HepG2 (cell line): ENCODE data around the gene KIAA0232. TPM values are rescaled to one million over a fixed set of nuclear protein-coding genes. Genes with fewer than 3 reads are reported as not detected.

Source experiments
- DR1 ChIP-seq: sonication (generic); formaldehyde crosslinking; IDR thresholded peaks from 2 replicates; pipeline ENCODE4 v1.8.0; 2021; ENCODE audit warnings: mild to moderate bottlenecking, missing genetic modification reagents, inconsistent platforms
- GLI4 ChIP-seq: sonication (generic); formaldehyde crosslinking; IDR thresholded peaks from 2 replicates; pipeline ENCODE4 v1.5.1; 2020; ENCODE audit warnings: missing genetic modification reagents, mild to moderate bottlenecking, moderate library complexity, borderline replicate concordance
- HMG20A ChIP-seq: IDR thresholded peaks from 2 replicates; pipeline ENCODE4 v1.6.1; 2016; ENCODE audit warnings: borderline replicate concordance
- IRF9 ChIP-seq: sonication (generic); formaldehyde crosslinking; IDR thresholded peaks from 2 replicates; pipeline ENCODE4 v1.8.0; 2022; ENCODE audit warnings: missing genetic modification reagents, mild to moderate bottlenecking, borderline replicate concordance
- PAX8 ChIP-seq: sonication (generic); formaldehyde crosslinking; IDR thresholded peaks from 2 replicates; pipeline ENCODE4 v1.8.0; 2022; ENCODE audit warnings: mild to moderate bottlenecking, missing genetic modification reagents, borderline replicate concordance
- TOPORS ChIP-seq: sonication (generic); formaldehyde crosslinking; IDR thresholded peaks from 2 replicates; pipeline ENCODE4 v1.8.0; 2023; ENCODE audit warnings: mild to moderate bottlenecking, missing genetic modification reagents
- ZNF232 ChIP-seq: sonication (generic); formaldehyde crosslinking; IDR thresholded peaks from 2 replicates; pipeline ENCODE4 v1.4.0; 2020; ENCODE audit warnings: missing genetic modification reagents, borderline replicate concordance
- ZNF333 ChIP-seq: sonication (generic); formaldehyde crosslinking; IDR thresholded peaks from 2 replicates; pipeline ENCODE4 v1.4.0; 2020; ENCODE audit warnings: mild to moderate bottlenecking, missing genetic modification reagents, borderline replicate concordance
- ZNF549 ChIP-seq: sonication (generic); formaldehyde crosslinking; IDR thresholded peaks from 2 replicates; pipeline ENCODE4 v1.5.0; 2020; ENCODE audit warnings: missing genetic modification reagents
- ZNF709 ChIP-seq: sonication (generic); formaldehyde crosslinking; IDR thresholded peaks from 2 replicates; pipeline ENCODE4 v1.5.0; 2020; ENCODE audit warnings: mild to moderate bottlenecking, missing genetic modification reagents
- ZSCAN25 ChIP-seq: sonication (generic); formaldehyde crosslinking; IDR thresholded peaks from 2 replicates; pipeline ENCODE4 v1.8.0; 2022; ENCODE audit warnings: mild to moderate bottlenecking, missing genetic modification reagents
- ZZZ3 ChIP-seq: sonication (generic); formaldehyde crosslinking; IDR thresholded peaks from 2 replicates; pipeline ENCODE4 v1.4.0; 2020; ENCODE audit warnings: missing genetic modification reagents, mild to moderate bottlenecking, borderline replicate concordance
- polyA plus RNA-seq, 8 experiments: library from polyadenylated mRNA; depleted of rRNA in 3 of 8; stranded (reverse) in 7 of 8; unstranded in 1 of 8; fragments of >200 nt; fragmentation: Illumina TruSeq in 4 of 8; extraction: Trizol in 4 of 8; gene quantifications; 2 replicates each; pipeline versions ENCODE4 v1.2.1 to v1.2.3, GENCODE V29; 2011 to 2016; ENCODE audit warnings: low read depth in 4 of 8, missing spikeins in 1 of 8, mixed read lengths in 1 of 8; ENCODE audit not compliant: insufficient read depth in 1 of 8
- total RNA-seq, 5 experiments: library from RNA; depleted of rRNA; stranded (reverse); fragments of >200 nt; fragmentation: Illumina TruSeq; extraction: Trizol; gene quantifications; 2 replicates each; pipeline ENCODE4 v1.2.3, GENCODE V29; 2016; ENCODE audit warnings: low read depth in 1 of 5
- TF ChIP-seq, protein P1 (sequence below): sonication (generic); formaldehyde crosslinking; IDR thresholded peaks from 2 replicates; pipeline ENCODE4 v1.4.0; 2020; ENCODE audit warnings: missing genetic modification reagents, borderline replicate concordance
- TF ChIP-seq, protein P2 (sequence below): sonication (generic); formaldehyde crosslinking; IDR thresholded peaks from 2 replicates; pipeline ENCODE4 v1.5.1; 2020; ENCODE audit warnings: mild to moderate bottlenecking, missing genetic modification reagents, borderline replicate concordance
- TF ChIP-seq, protein P3 (sequence below): sonication (generic); formaldehyde crosslinking; IDR thresholded peaks from 2 replicates; pipeline ENCODE4 v1.5.0; 2020; ENCODE audit warnings: missing genetic modification reagents
- TF ChIP-seq, protein P4 (sequence below): sonication (generic); formaldehyde crosslinking; IDR thresholded peaks from 2 replicates; pipeline ENCODE4 v1.4.0; 2020; ENCODE audit warnings: missing genetic modification reagents

KIAA0232 gene
- total and polyA plus RNA-seq, 2 of the 13 experiments (the other 11 are each of a cell fraction or from before 2014, with no cell fraction given), result 7.8 to 17.1 TPM

DNA sequence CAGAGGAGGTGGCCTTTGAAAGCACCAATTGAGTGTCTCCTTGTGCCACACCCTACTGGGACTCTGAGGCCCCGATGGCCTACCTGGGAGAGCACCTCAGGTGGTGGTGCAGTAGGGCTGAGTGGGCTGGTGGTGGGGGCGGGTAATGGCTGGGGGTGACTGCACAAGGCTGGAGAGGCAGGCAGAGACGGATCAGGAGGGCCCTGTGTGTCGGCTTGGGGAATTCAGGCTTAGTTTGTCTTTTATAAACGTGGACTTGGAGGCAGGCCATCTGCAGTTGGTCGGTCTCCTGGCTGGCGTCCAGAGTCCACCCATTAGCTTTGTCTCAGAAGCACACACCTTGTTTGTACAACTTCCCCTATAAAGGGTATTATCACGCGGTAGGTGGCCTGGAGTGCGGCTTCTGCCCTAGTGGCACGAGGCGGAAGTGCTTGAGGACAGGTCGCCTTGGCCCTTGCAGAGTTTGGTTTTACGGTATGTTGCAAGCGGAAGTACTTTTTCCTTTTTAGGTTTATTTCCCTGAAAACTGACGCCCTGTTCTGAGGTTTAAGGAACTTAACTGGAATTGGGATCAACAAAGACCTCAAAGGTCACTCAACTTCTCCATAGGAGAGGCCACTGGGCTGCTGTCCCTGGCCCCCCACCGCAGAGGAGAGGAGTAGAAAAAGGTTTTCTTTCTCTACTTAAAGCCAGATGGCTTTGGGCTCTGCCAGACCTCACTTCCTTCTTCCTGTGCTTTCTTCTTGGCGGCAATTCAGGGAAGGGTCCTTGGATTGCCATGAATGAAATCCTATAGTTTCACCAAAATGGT, 135.1 kb downstream of the KIAA0232 start (continued):
- TF ChIP-seq GLI4 (CRISPR knock-in tag), result 0 out of 2 replicates have a peak, but pooled peaks have one; percentile 46
- TF ChIP-seq ZSCAN25 (CRISPR knock-in tag), result peak; percentile 87; the same call in 1 of the 2 replicates
- 0 out of 2 replicates have a peak, but pooled peaks have one; percentile 83 for TF ChIP-seq TOPORS (CRISPR knock-in tag)
- no peak for TF ChIP-seq IRF9 (CRISPR knock-in tag)
- TF ChIP-seq, protein P1, sequence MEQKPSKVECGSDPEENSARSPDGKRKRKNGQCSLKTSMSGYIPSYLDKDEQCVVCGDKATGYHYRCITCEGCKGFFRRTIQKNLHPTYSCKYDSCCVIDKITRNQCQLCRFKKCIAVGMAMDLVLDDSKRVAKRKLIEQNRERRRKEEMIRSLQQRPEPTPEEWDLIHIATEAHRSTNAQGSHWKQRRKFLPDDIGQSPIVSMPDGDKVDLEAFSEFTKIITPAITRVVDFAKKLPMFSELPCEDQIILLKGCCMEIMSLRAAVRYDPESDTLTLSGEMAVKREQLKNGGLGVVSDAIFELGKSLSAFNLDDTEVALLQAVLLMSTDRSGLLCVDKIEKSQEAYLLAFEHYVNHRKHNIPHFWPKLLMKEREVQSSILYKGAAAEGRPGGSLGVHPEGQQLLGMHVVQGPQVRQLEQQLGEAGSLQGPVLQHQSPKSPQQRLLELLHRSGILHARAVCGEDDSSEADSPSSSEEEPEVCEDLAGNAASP (CRISPR knock-in tag), result peak; percentile 85; the same call in 1 of the 2 replicates
- TF ChIP-seq ZNF232 (CRISPR knock-in tag), result peak; percentile 96
- TF ChIP-seq, protein P2, sequence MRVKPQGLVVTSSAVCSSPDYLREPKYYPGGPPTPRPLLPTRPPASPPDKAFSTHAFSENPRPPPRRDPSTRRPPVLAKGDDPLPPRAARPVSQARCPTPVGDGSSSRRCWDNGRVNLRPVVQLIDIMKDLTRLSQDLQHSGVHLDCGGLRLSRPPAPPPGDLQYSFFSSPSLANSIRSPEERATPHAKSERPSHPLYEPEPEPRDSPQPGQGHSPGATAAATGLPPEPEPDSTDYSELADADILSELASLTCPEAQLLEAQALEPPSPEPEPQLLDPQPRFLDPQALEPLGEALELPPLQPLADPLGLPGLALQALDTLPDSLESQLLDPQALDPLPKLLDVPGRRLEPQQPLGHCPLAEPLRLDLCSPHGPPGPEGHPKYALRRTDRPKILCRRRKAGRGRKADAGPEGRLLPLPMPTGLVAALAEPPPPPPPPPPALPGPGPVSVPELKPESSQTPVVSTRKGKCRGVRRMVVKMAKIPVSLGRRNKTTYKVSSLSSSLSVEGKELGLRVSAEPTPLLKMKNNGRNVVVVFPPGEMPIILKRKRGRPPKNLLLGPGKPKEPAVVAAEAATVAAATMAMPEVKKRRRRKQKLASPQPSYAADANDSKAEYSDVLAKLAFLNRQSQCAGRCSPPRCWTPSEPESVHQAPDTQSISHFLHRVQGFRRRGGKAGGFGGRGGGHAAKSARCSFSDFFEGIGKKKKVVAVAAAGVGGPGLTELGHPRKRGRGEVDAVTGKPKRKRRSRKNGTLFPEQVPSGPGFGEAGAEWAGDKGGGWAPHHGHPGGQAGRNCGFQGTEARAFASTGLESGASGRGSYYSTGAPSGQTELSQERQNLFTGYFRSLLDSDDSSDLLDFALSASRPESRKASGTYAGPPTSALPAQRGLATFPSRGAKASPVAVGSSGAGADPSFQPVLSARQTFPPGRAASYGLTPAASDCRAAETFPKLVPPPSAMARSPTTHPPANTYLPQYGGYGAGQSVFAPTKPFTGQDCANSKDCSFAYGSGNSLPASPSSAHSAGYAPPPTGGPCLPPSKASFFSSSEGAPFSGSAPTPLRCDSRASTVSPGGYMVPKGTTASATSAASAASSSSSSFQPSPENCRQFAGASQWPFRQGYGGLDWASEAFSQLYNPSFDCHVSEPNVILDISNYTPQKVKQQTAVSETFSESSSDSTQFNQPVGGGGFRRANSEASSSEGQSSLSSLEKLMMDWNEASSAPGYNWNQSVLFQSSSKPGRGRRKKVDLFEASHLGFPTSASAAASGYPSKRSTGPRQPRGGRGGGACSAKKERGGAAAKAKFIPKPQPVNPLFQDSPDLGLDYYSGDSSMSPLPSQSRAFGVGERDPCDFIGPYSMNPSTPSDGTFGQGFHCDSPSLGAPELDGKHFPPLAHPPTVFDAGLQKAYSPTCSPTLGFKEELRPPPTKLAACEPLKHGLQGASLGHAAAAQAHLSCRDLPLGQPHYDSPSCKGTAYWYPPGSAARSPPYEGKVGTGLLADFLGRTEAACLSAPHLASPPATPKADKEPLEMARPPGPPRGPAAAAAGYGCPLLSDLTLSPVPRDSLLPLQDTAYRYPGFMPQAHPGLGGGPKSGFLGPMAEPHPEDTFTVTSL (CRISPR knock-in tag), result peak; percentile 62; the same call in 1 of the 2 replicates
- no peak; the same call in 1 of the 2 replicates for TF ChIP-seq DR1 (CRISPR knock-in tag)
- peak; percentile 69; the same call in 1 of the 2 replicates for TF ChIP-seq ZNF709 (CRISPR knock-in tag)
- TF ChIP-seq, protein P3, sequence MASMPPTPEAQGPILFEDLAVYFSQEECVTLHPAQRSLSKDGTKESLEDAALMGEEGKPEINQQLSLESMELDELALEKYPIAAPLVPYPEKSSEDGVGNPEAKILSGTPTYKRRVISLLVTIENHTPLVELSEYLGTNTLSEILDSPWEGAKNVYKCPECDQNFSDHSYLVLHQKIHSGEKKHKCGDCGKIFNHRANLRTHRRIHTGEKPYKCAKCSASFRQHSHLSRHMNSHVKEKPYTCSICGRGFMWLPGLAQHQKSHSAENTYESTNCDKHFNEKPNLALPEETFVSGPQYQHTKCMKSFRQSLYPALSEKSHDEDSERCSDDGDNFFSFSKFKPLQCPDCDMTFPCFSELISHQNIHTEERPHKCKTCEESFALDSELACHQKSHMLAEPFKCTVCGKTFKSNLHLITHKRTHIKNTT, result no peak
- TF ChIP-seq PAX8 (CRISPR knock-in tag), result no peak
- TF ChIP-seq ZNF549 (CRISPR knock-in tag), result no peak
- peak; percentile 93 for TF ChIP-seq HMG20A (CRISPR knock-in tag)
- TF ChIP-seq ZZZ3, result 0 out of 2 replicates have a peak, but pooled peaks have one; percentile 38
- TF ChIP-seq, protein P4, sequence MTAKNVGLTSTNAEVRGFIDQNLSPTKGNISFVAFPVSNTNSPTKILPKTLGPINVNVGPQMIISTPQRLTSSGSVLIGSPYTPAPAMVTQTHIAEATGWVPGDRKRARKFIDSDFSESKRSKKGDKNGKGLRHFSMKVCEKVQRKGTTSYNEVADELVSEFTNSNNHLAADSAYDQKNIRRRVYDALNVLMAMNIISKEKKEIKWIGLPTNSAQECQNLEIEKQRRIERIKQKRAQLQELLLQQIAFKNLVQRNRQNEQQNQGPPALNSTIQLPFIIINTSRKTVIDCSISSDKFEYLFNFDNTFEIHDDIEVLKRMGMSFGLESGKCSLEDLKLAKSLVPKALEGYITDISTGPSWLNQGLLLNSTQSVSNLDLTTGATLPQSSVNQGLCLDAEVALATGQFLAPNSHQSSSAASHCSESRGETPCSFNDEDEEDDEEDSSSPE (CRISPR knock-in tag), result peak; percentile 71
- TF ChIP-seq ZNF333, result no peak
